B cell (primary cell): ENCODE measurements around the gene C15orf39.

Experiments
- EZH2 ChIP-seq: IDR thresholded peaks from 2 replicates; pipeline ENCODE4 v1.6.1; 2012; ENCODE audit warnings: borderline replicate concordance, low read depth, mild to moderate bottlenecking, moderate library complexity, low read length; ENCODE audit not compliant: insufficient read depth, poor library complexity, severe bottlenecking
- TF ChIP-seq, protein P1 (sequence below): fragments of 200-600 bp; IDR thresholded peaks from one replicate; pipeline ENCODE4 v1.8.0; 2022; ENCODE audit warnings: antibody characterized with exemption, mild to moderate bottlenecking

DNA sequence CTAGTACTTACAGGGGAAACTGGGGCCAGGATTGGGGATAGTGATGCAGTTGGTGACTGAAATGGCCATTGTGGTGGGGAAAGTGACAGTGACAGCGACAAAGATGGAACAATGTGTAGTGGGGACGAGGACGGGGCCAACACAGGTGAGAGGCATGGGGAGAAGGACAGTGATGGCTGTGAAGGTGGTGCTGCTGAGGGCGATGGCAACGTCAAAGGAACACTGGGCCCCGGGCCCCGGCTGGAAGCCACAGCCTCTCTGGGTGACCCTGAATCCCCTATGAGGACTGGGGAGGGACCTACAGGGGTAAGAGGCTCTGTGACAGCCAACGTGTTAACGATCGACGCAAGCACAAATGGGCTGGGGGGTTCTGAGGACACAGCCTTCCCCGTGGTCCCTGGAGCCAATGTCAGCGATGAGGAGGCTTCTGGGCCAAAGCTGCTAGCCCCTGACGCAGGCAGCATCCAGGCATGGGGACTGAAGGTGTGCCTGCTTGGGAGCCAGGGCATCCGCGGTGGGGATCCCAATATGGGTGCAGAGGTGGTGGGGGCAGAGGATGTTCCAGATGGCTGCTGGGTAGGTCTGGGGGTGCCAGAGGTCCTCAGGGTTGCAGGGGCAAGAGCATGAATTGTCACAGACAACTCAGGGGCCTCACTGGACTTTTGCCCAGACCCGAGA is 31.3 kb downstream of the C15orf39 start:
- TF ChIP-seq, protein P1, sequence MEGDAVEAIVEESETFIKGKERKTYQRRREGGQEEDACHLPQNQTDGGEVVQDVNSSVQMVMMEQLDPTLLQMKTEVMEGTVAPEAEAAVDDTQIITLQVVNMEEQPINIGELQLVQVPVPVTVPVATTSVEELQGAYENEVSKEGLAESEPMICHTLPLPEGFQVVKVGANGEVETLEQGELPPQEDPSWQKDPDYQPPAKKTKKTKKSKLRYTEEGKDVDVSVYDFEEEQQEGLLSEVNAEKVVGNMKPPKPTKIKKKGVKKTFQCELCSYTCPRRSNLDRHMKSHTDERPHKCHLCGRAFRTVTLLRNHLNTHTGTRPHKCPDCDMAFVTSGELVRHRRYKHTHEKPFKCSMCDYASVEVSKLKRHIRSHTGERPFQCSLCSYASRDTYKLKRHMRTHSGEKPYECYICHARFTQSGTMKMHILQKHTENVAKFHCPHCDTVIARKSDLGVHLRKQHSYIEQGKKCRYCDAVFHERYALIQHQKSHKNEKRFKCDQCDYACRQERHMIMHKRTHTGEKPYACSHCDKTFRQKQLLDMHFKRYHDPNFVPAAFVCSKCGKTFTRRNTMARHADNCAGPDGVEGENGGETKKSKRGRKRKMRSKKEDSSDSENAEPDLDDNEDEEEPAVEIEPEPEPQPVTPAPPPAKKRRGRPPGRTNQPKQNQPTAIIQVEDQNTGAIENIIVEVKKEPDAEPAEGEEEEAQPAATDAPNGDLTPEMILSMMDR: no peak
- no peak for TF ChIP-seq EZH2
